Stimulated activated CD8-positive, alpha-beta memory T cell treated with anti-CD3 and anti-CD28 coated beads, Interleukin-7, amount 100 ng/mL, for 24 hours (primary cell): ENCODE results near the gene TMEM164.

Experiments
- DNase-seq: peaks from one replicate; pipeline ENCODE4 v3.0.0-alpha.2; 2020; ENCODE audit warnings: low read depth

The TMEM164 gene

GRCh38 chrX:110212299-110212698 lies 209.4 kb downstream of the TMEM164 start:
- DNase-seq, result no peak

GRCh38 chrX:110213183-110213582 lies 210.3 kb downstream of the TMEM164 start:
- DNase-seq, result no peak

GRCh38 chrX:110214684-110215083 lies 211.8 kb downstream of the TMEM164 start:
- DNase-seq, result no peak

- no peak for DNase-seq
Observed at GRCh38 chrX:110215411-110215810, 212.5 kb downstream of the TMEM164 start.

- no peak for DNase-seq
Observed at GRCh38 chrX:110216027-110216426, 213.1 kb downstream of the TMEM164 start.

- no peak for DNase-seq
Observed at GRCh38 chrX:110218591-110218990, 215.7 kb downstream of the TMEM164 start.

GRCh38 chrX:110219920-110220319 lies 217.0 kb downstream of the TMEM164 start:
- DNase-seq, result no peak

GRCh38 chrX:110222497-110223257 lies 219.8 kb downstream of the TMEM164 start:
- DNase-seq, result no peak

GRCh38 chrX:110224926-110225617 lies 222.2 kb downstream of the TMEM164 start:
- no peak for DNase-seq

GRCh38 chrX:110226931-110227330 lies 224.0 kb downstream of the TMEM164 start:
- DNase-seq, result no peak
